ENCODE measurements around the gene LSM8. TPM values are rescaled to one million over a fixed set of nuclear protein-coding genes. Genes with fewer than 3 reads are reported as not detected.

LSM8 gene
- total RNA-seq, 1 experiment from 2014 or later: 93.4 TPM

DNA sequence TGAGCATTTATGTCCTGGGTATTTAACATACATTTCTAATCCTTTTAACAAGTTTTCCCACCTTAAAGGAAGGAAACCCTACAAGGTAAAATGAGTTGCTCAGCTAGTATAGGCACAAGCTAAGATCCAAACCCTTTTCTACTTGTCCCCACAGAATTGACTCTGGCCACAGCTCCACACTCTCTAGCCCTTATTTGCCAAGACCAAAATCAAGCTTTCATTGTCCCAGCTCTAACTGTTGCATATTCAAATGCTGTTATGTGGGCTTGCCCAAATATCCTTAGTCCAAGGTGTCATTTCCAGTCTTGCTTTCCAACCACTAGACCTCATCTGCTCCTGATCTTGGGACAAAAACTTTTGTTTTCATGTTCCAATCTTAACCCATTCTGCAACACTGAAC, 31.3 kb upstream of the LSM8 start:
- Histone ChIP-seq H2AFZ (ENCODE audit: low read length) (no peak overlapping the region), H3K27me3 (ENCODE audit: low read length) (no peaks in the 10 kb centered on the region), H3K4me3 (ENCODE audit: low read length) (no peak overlapping the region), H3K9ac (ENCODE audit: low read length) (no peak overlapping the region), H3K4me1 (ENCODE audit: low read length) (no peaks in the 10 kb centered on the region), H3K36me3 (ENCODE audit: insufficient read depth, low read length) (no peaks in the 10 kb centered on the region), H3K79me2 (ENCODE audit: low read length) (no peaks in the 10 kb centered on the region), H4K20me1 (ENCODE audit: insufficient read depth, low read depth, low read length) (no peaks in the 10 kb centered on the region), H3K9me3 (ENCODE audit: low read length) (no peaks in the 10 kb centered on the region), H3K27ac (ENCODE audit: low read length) (no peak overlapping the region), H3K9me2 (replicated peaks; ENCODE audit: insufficient read depth, low read length) (no peaks in the 10 kb centered on the region), H3K4me2 (ENCODE audit: low read depth, low read length, poor library complexity, severe bottlenecking) (no peak overlapping the region)
- no peak for DNase-seq

DNA sequence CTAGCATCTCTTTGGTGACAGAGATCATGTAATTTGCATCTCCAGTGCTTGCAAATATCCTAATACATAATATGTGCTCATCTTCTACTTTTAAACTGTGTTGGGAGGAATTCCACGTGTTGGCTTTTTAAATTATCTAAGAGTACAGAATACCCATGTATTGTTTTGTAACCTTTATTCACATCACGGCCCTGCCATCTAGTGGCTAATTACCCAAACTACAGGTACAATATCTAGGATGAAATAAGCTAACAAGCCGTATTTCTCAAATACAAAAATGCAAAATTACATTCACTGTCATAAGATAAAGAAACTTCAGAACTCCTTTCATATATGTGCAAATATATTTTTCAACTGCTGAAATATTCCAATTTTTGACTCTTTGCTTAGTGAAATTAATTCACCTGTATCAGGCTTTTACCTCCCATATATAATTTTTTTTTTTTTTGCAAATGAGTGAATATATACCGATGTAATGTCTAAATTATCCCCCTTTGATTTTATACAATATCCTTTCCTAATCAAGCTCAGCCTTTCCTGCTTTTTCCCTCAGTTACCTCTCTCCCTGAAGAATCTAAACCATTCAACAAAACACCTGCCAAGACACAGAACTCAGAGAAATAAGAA, 30.3 kb upstream of the LSM8 start:
- peak; percentile 83 for DNase-seq
- Histone ChIP-seq H3K9me2 (replicated peaks; ENCODE audit: insufficient read depth, low read length) (no peaks in the 10 kb centered on the region), H4K20me1 (ENCODE audit: insufficient read depth, low read depth, low read length) (no peaks in the 10 kb centered on the region)

DNA sequence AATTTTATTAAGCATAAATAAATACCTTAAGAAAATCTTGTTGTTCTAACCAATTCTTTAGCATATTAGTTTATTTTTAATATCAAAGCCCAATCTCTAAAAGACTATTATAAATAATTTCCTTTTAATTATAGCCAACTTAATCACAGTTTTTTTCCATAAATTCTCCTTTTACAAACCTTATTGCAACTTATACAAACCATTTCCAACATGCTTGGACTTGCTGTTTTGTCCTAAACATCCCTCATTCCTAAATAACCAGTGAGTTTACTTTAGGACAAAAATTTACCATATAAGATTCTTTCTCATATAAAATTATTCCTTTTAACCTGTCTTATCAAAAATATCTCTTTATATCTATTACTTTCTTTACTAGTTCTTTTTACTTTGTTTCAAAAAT, 25.2 kb upstream of the LSM8 start:
- Histone ChIP-seq H2AFZ (ENCODE audit: low read length) (no peak overlapping the region), H4K20me1 (ENCODE audit: insufficient read depth, low read depth, low read length) (no peaks in the 10 kb centered on the region), H3K4me2 (ENCODE audit: low read depth, low read length, poor library complexity, severe bottlenecking) (no peak overlapping the region), H3K9me3 (ENCODE audit: low read length) (peaks cover 6% of the 10 kb centered on the region; the same call in 1 of the 2 replicates), H3K4me3 (ENCODE audit: low read length) (no peak overlapping the region), H3K27ac (ENCODE audit: low read length) (no peak overlapping the region), H3K9ac (ENCODE audit: low read length) (no peak overlapping the region), H3K79me2 (ENCODE audit: low read length) (no peaks in the 10 kb centered on the region), H3K36me3 (ENCODE audit: insufficient read depth, low read length) (no peaks in the 10 kb centered on the region), H3K27me3 (ENCODE audit: low read length) (no peaks in the 10 kb centered on the region), H3K9me2 (replicated peaks; ENCODE audit: insufficient read depth, low read length) (no peaks in the 10 kb centered on the region), H3K4me1 (ENCODE audit: low read length) (no peaks in the 10 kb centered on the region)
- DNase-seq: no peak

More for the DNA sequence above, 30.3 kb upstream of the LSM8 start:
- peaks cover 6% of the 10 kb centered on the region; the same call in 1 of the 2 replicates for H3K9me3 ChIP-seq (ENCODE audit: low read length)
- no peak overlapping the region for H3K4me2 ChIP-seq (ENCODE audit: low read depth, low read length, poor library complexity, severe bottlenecking)
- no peak overlapping the region for H2AFZ ChIP-seq (ENCODE audit: low read length)
- no peaks in the 10 kb centered on the region for H3K27me3 ChIP-seq (ENCODE audit: low read length)
- no peaks in the 10 kb centered on the region for H3K4me1 ChIP-seq (ENCODE audit: low read length)
- no peaks in the 10 kb centered on the region for H3K79me2 ChIP-seq (ENCODE audit: low read length)
- no peak overlapping the region for H3K9ac ChIP-seq (ENCODE audit: low read length)
- no peak overlapping the region for H3K4me3 ChIP-seq (ENCODE audit: low read length)
- H3K36me3 ChIP-seq (ENCODE audit: insufficient read depth, low read length): no peaks in the 10 kb centered on the region
- H3K27ac ChIP-seq (ENCODE audit: low read length): no peak overlapping the region

DNA sequence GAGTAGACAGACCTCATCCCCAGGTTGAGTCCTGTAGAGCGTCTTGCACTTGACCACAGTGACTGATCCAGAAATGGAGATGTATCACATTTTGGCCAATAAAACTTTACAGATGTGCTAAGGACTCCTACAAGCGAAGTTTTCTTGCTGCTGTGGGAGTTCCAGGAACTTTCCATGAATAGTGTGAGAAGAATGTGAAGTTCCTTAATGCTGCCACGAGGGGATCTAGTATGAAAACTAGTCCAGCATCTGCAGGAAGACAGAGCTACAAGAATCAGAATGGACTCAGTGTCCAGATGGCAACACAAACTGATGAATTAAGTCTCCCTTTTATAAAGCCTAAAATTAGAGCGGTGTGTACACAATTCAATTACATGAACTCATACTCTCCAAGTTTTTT, 14.8 kb upstream of the LSM8 start:
- H3K27ac ChIP-seq (ENCODE audit: low read length): no peak overlapping the region
- H3K9me2 ChIP-seq (replicated peaks; ENCODE audit: insufficient read depth, low read length): no peaks in the 10 kb centered on the region
- no peak overlapping the region for H3K4me2 ChIP-seq (ENCODE audit: low read depth, low read length, poor library complexity, severe bottlenecking)
- H3K79me2 ChIP-seq (ENCODE audit: low read length): no peaks in the 10 kb centered on the region
- DNase-seq: no peak
- no peak overlapping the region for H3K9ac ChIP-seq (ENCODE audit: low read length)
- H4K20me1 ChIP-seq (ENCODE audit: insufficient read depth, low read depth, low read length): no peaks in the 10 kb centered on the region
- no peaks in the 10 kb centered on the region for H3K4me1 ChIP-seq (ENCODE audit: low read length)
- H2AFZ ChIP-seq (ENCODE audit: low read length): no peak overlapping the region
- no peaks in the 10 kb centered on the region for H3K9me3 ChIP-seq (ENCODE audit: low read length)
- no peak overlapping the region for H3K4me3 ChIP-seq (ENCODE audit: low read length)
- H3K36me3 ChIP-seq (ENCODE audit: insufficient read depth, low read length): no peaks in the 10 kb centered on the region
- no peaks in the 10 kb centered on the region for H3K27me3 ChIP-seq (ENCODE audit: low read length)

DNA sequence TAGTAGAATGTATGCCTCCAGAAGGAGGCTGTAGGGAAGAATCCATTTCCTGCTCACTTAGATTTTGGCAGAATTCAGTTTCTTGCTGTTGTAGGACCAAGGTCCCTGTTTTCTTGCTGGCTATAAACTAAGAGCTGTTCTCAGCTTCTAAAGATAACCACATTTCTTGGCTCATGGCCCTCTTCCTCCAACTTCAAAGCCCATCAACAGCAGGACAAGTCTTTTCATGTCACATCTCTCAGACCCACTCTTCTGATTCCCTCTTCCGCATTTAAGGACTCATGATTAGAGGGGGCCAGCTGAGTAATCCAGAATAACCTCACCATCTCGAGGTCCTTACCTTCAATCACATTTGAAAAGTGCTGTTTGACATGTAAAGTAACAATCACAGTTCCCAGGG, 8.2 kb upstream of the LSM8 start:
- no peak overlapping the region for H2AFZ ChIP-seq (ENCODE audit: low read length)
- H3K79me2 ChIP-seq (ENCODE audit: low read length): no peaks in the 10 kb centered on the region
- no peak overlapping the region for H3K27ac ChIP-seq (ENCODE audit: low read length)
- H3K9ac ChIP-seq (ENCODE audit: low read length): no peak overlapping the region
- H3K9me2 ChIP-seq (replicated peaks; ENCODE audit: insufficient read depth, low read length): no peaks in the 10 kb centered on the region
- no peaks in the 10 kb centered on the region for H3K27me3 ChIP-seq (ENCODE audit: low read length)
- no peaks in the 10 kb centered on the region for H4K20me1 ChIP-seq (ENCODE audit: insufficient read depth, low read depth, low read length)
- H3K4me2 ChIP-seq (ENCODE audit: low read depth, low read length, poor library complexity, severe bottlenecking): no peak overlapping the region
- no peak for DNase-seq
- no peaks in the 10 kb centered on the region for H3K9me3 ChIP-seq (ENCODE audit: low read length)
- no peaks in the 10 kb centered on the region for H3K36me3 ChIP-seq (ENCODE audit: insufficient read depth, low read length)
- no peaks in the 10 kb centered on the region for H3K4me1 ChIP-seq (ENCODE audit: low read length)
- no peak overlapping the region for H3K4me3 ChIP-seq (ENCODE audit: low read length)

DNA sequence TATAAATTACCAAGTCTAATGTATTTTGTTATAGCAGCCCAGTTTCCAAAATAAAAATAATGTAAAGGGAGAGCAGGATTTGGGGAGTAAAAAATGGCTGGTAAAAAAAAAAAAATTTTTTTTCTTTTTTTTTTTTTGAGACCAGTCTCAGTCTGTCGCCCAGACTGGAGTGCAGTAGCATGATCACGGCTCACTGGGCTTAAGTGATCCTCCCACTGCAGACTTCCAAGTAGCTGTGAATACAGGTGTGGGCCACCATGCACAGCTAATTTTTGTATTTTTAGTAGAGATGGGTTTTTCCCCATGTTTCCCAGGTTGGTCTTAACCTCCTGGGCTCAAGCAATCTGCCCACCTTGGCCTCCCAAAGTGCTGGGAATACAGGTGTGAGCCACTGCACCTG, 4.8 kb upstream of the LSM8 start:
- Histone ChIP-seq H3K27ac (ENCODE audit: low read length) (no peak overlapping the region), H3K79me2 (ENCODE audit: low read length) (peaks cover 11% of the 10 kb centered on the region), H3K9me2 (replicated peaks; ENCODE audit: insufficient read depth, low read length) (no peaks in the 10 kb centered on the region), H2AFZ (ENCODE audit: low read length) (no peak overlapping the region), H3K9ac (ENCODE audit: low read length) (no peak overlapping the region), H3K4me2 (ENCODE audit: low read depth, low read length, poor library complexity, severe bottlenecking) (no peak overlapping the region), H4K20me1 (ENCODE audit: insufficient read depth, low read depth, low read length) (no peaks in the 10 kb centered on the region), H3K27me3 (ENCODE audit: low read length) (no peaks in the 10 kb centered on the region), H3K4me1 (ENCODE audit: low read length) (peaks cover 7% of the 10 kb centered on the region), H3K4me3 (ENCODE audit: low read length) (no peak overlapping the region), H3K36me3 (ENCODE audit: insufficient read depth, low read length) (no peaks in the 10 kb centered on the region), H3K9me3 (ENCODE audit: low read length) (no peaks in the 10 kb centered on the region)
- DNase-seq: no peak

DNA sequence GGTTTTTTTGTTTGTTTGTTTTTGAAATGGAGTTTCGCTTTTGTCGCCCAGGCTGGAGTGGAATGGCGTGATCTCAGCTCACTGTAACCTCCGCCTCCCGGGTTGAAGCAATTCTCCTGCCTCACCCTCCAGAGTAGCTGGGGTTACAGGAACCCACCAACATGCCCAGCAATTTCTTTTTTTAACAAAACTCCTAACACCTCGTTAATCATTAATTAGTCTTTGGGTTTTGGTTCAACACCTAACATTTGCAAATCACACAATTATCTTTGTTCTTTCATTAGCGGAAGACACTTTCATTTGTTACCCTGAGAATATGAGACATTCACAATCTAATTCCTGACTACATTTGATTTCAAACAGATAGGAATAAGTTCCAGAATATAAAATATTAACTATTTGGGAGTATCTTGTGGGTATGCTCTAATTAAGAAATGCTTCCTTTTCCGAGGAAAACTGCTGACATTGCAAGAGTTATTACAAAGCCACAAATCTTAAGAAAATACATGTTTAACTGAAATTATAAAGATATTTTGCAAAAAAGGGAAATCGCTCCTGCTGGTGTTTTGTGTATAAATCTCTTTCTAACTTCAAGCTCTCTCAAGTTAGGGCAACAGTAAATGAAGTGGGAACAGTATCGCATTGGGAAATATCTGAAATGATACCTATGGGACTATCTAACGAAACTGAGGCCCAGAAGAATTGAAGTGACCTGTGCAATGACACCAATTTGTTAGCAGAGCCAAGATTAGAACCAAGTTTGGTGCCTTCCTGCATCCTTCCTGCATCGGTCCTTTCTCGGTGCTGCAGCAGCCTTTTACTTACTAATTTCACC, 1.2 kb upstream of the LSM8 start:
- Histone ChIP-seq H3K4me2 (ENCODE audit: low read depth, low read length, poor library complexity, severe bottlenecking) (peak overlapping the region; percentile 87), H3K4me3 (ENCODE audit: low read length) (peak overlapping the region; percentile 80), H4K20me1 (ENCODE audit: insufficient read depth, low read depth, low read length) (no peaks in the 10 kb centered on the region), H2AFZ (ENCODE audit: low read length) (no peak overlapping the region), H3K4me1 (ENCODE audit: low read length) (peaks cover 26% of the 10 kb centered on the region), H3K9me2 (replicated peaks; ENCODE audit: insufficient read depth, low read length) (no peaks in the 10 kb centered on the region), H3K27me3 (ENCODE audit: low read length) (no peaks in the 10 kb centered on the region), H3K79me2 (ENCODE audit: low read length) (peaks cover 47% of the 10 kb centered on the region), H3K9me3 (ENCODE audit: low read length) (no peaks in the 10 kb centered on the region), H3K27ac (ENCODE audit: low read length) (peak overlapping the region; percentile 59; the same call in 1 of the 2 replicates), H3K36me3 (ENCODE audit: insufficient read depth, low read length) (peaks cover 23% of the 10 kb centered on the region; the same call in 1 of the 2 replicates), H3K9ac (ENCODE audit: low read length) (peak overlapping the region; percentile 84)
- DNase-seq: no peak

DNA sequence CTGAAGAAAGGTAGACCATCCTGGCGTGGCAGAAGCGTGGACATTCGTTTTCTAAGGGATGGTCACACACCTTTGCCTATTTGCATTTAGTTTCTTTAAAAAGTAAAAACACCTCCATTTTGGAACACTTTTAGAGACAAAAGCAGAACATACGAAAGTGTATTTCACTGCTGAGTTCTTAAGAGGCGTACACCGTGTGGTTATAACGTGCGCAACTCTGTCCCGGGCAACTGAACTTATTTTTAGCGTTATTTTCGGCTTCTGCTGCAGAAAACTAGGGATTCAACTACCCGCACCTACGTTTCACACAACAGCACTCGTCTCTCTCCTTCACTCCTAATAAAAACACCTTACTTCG, 557 bp upstream of the LSM8 start:
- peak overlapping the region; percentile 80 for H3K4me3 ChIP-seq (ENCODE audit: low read length)
- H3K4me1 ChIP-seq (ENCODE audit: low read length): peaks cover 26% of the 10 kb centered on the region
- H3K79me2 ChIP-seq (ENCODE audit: low read length): peaks cover 52% of the 10 kb centered on the region
- no peaks in the 10 kb centered on the region for H3K27me3 ChIP-seq (ENCODE audit: low read length)
- no peak overlapping the region for H2AFZ ChIP-seq (ENCODE audit: low read length)
- H3K9ac ChIP-seq (ENCODE audit: low read length): peak overlapping the region; percentile 84
- H3K9me3 ChIP-seq (ENCODE audit: low read length): no peaks in the 10 kb centered on the region
- peak overlapping the region; percentile 87 for H3K4me2 ChIP-seq (ENCODE audit: low read depth, low read length, poor library complexity, severe bottlenecking)
- H3K9me2 ChIP-seq (replicated peaks; ENCODE audit: insufficient read depth, low read length): no peaks in the 10 kb centered on the region
- H3K36me3 ChIP-seq (ENCODE audit: insufficient read depth, low read length): peaks cover 29% of the 10 kb centered on the region; the same call in 1 of the 2 replicates
- peak; percentile 63 for DNase-seq
- H3K27ac ChIP-seq (ENCODE audit: low read length): peak overlapping the region; percentile 59
- H4K20me1 ChIP-seq (ENCODE audit: insufficient read depth, low read depth, low read length): no peaks in the 10 kb centered on the region; the same call in 1 of the 2 replicates

Data from Karpas-422 (cell line).